GM19452 (cell line): ENCODE measurements around the gene ATP5ME.
"Not testable (repeated sequence)": the region's sequence is repeated elsewhere in the genome, so short reads cannot be mapped to it uniquely, and the experiment has no call there.

Experiments
- ATAC-seq: cut with Tn5 transposase; IDR thresholded peaks from one replicate; pipeline ENCODE4 v1.9.1; 2021; ENCODE audit not compliant: unreplicated experiment

Gene ATP5ME

GRCh38 chr4:671769-672168 is 2.3 kb downstream of the ATP5ME start:
- ATAC-seq, result no peak

DNA sequence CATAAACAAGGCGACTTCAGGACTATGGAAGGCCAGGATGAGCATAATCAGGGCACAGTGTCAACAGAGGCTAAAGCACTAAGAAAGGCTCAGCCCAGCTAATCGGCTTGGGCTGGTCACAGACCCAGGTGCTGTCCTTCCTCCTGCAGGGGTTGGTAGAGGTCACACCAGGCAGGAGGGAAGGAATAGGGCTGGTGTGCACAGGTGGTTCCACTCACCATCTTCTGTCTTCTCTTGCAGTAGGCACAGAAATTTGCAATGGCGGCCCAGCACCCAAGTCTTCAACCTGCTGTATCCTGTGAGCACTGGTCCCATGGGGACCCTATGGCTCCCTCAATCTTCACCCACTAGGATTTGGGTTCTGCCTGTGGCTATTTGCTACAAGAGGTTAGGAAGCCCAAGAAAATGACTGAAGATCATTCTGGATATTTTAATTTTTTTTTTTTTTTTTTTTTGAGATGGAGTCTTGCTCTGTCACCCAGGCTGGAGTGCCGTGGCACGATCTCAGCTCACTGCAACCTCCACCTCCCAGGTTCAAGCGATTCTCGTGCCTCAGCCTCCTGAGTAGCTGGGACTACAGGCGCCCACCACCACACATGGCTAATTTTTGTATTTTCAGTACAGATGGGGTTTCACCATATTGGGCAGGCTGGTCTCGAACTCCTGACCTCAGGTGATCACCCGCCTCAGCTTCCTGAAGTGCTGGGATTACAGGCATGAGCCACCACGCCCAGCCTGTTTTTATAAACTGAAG is 4.1 kb downstream of the ATP5ME start:
- ATAC-seq, result not testable (repeated sequence)

- ATAC-seq, result not testable (repeated sequence)
Measured at GRCh38 chr4:668219-668618, 5.9 kb downstream of the ATP5ME start.

DNA sequence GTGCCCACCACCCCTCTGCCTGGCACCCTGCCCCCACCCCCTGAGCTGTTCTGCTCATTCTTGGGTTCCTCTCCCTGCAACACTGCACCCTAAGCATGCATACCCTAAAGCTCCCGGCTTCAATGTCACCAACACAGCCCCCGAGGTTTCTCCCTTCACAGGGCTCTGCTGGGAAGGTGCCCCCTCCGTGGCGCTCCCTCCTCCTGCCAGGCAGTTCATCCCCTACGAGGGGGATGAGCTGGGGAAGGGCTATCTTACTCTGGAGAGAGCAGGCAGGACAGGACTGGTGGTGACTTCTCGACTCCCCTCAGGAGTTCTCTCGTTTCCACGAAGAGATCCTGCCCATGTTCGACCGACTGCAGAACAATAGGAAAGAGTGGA is 6.5 kb downstream of the ATP5ME start:
- ATAC-seq, result no peak

GRCh38 chr4:666822-667544 is 7.1 kb downstream of the ATP5ME start:
- no peak for ATAC-seq

GRCh38 chr4:666436-666810 is 7.7 kb downstream of the ATP5ME start:
- ATAC-seq, result no peak

DNA sequence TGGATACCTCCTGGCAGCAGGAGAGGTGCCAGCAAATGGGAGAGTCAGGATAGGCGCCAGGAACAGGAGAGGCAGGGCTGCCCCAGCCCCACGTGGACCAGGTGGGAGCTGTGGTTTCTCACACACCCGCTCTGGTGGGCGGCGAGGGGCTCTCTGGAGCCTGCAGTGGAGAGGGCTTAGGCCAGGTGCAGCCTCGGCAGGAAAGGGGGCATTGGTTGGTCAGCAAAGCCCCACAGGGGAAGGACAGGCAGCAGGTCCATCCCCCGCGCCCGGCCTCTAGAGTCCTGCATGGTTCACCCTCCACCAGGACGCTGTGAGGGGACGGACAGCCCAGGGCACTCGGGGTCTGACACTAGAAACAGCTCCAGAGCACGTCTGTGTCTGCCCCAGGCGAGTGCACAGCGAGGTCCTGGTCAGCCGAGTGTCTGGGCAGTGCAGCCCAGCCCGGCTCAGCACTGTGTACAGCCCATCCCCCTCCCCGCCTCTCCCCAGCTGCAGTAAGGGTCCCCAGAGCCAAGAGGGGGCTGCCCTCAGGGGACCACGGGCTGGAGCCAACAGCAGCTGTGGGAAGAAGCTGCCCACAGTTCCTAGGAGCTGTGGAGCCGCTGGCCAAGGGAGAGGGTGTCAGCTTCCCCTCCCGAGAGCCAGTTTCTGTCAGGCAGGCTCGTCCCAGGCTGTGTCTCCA is 8.2 kb downstream of the ATP5ME start:
- no peak for ATAC-seq

DNA sequence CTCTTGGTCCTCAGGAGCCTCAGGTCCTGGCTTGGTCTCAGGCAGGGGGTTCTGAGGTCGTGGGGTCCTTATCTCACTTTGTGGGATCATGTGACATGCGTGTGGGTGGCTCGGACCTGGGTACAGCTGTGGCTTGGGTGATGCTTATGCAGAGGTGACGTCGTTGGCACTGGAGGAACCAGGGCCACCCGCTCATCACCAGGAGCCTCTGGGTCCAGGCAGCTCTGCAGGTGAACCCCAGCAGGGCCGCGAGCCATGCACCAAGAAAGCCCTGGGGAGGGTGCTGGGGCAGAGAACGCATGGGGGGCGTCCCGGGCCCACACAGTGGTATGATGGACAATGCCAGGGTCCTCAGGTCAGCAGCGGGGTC is 8.7 kb downstream of the ATP5ME start:
- ATAC-seq, result no peak

DNA sequence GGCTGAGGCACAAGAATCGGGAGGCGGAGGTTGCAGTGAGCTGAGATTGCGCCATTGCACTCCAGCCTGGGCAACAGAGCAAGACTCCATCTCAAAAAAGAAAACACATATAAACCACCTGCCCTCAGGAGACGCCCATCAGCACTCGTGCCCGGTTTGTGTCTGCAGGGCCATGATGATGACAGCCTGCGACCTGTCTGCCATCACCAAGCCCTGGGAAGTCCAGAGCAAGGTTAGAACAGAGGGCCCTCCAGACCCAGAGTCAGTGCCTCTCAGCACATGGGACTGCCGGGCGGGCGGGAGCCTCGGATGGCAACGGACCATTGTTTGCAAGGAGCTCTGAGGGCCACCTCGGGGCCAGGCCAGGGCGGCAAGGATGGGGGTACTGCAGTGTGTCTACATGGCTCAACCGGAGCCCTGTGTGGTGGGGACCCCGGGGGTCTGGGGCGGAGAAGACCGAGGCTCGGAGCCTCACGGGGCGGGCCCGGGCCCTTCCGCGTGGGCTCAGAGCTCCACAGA is 9.3 kb downstream of the ATP5ME start:
- no peak for ATAC-seq

- peak; percentile 52 for ATAC-seq
Measured at GRCh38 chr4:663438-664428, 10.3 kb downstream of the ATP5ME start.

DNA sequence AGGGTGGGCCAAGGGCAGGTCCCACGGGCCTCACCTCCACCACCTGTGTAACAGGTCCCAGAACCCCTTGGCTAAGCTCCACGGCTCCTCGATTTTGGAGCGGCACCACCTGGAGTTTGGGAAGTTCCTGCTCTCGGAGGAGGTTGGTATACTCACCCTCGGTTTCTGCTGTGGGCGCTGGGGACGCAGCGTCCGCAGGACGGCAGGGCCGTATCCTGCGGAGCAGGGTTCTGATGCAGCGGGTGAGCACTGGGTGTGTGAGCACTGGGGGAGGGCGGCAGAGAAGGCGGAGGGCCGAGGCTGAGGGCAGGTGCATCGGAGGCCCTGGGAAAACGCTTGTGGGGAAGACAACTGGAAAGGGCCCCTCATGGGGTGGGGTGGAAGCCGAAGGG is 11.0 kb downstream of the ATP5ME start:
- no peak for ATAC-seq

- no peak for ATAC-seq
Measured at GRCh38 chr4:661881-662761, 12.0 kb downstream of the ATP5ME start.

DNA sequence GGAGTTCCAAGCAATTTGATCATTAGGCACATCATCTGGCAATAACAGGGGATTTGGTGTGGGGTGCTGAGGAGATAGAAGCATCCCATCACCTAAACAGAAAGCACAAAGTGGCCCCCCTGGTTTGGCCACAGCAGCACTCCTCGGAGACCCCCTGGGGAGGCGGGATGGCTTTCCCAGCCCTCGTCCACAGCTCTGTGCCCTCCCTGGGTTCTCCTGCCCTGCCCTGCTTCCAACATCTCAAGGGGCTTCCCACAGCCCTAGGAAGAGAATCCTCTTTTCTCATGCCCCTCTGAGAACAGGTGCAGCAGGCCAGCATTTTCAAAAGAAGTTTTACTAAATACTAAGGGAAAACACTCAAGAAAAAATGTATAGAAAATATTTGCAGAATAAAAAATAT is 12.8 kb downstream of the ATP5ME start:
- no peak for ATAC-seq

DNA sequence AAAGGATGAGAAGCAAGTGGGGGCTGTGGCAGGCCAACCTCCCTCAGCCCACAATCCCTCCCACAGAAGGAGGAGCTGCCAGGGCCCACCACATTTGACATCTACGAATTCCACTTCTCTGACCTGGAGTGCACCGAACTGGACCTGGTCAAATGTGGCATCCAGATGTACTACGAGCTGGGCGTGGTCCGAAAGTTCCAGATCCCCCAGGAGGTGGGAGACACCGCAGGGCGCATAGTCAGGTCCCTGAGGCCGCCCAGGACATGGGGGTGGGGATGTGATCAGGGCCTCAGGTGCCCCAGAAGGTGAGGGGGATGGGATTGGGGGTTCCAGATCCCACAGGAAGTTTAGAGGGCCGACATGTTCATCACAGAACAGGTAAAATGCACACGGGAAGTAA is 13.7 kb downstream of the ATP5ME start:
- no peak for ATAC-seq

DNA sequence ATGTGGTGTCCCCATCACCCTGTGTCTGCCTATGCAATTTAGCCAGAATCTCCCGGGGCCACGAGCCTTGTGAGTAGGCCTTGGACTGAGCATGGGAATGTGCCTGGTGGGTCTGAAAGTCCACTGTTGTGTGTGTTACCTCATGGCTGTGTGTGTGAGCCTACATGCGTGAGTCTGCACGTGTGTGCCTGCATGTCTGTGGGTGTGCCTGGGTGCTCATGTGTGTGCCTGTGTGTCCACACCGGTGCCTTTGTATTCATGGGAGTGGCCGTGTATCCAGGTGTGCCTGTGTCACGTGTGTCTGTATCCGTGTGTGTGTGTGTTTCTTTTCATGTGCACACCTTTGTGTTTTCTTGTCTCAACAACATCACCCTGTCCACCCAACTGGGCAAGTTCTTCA is 14.2 kb downstream of the ATP5ME start:
- ATAC-seq, result no peak

GRCh38 chr4:658681-659667 is 15.1 kb downstream of the ATP5ME start:
- no peak for ATAC-seq

DNA sequence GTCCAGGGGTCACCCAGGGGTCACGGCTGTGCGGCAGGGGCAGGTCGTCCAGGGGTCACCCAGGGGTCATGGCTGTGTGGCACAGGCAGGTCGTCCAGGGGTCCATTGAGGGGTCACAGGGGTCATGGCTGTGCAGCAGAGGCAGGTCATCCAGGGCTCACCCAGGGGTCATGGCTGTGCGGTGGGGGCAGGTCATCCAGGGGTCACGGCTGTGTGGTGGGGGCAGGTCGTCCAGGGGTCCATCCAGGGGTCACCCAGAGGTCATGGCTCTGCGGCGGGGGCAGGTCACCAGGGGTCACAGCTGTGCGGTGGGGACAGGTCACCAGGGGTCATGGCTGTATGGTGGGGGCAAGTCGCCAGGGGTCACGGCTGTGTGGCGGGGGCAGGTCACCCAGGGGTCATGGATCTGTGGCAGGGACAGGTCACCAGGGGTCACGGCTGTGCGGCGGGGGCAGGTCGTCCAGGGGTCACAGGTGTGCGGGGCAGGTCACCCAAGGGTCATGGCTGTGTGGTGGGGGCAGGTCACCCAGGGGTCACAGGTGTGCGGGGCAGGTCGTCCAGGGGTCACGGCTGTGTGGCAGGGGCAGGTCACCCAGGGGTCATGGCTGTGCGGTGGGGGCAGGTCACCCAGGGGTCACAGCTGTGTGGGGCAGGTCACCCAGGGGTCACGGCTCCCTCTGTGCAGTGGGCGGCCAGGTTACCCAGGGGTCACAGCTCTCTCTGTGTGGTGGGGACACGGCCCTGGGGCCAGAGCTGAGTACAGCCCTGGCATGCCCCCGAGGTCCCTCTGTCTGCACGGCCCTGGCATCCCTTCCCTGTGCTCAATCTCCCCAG is 16.0 kb downstream of the ATP5ME start:
- ATAC-seq, result no peak
